Measurements from ENCODE around the gene MDP1. TPM values are rescaled to one million over a fixed set of nuclear protein-coding genes. Genes with fewer than 3 reads are reported as not detected.

Gene MDP1
- total and polyA plus RNA-seq, 2 of the 8 experiments (the other 6 are each of a cell fraction or from before 2014, with no cell fraction given): 17.7 to 32.2 TPM

DNA sequence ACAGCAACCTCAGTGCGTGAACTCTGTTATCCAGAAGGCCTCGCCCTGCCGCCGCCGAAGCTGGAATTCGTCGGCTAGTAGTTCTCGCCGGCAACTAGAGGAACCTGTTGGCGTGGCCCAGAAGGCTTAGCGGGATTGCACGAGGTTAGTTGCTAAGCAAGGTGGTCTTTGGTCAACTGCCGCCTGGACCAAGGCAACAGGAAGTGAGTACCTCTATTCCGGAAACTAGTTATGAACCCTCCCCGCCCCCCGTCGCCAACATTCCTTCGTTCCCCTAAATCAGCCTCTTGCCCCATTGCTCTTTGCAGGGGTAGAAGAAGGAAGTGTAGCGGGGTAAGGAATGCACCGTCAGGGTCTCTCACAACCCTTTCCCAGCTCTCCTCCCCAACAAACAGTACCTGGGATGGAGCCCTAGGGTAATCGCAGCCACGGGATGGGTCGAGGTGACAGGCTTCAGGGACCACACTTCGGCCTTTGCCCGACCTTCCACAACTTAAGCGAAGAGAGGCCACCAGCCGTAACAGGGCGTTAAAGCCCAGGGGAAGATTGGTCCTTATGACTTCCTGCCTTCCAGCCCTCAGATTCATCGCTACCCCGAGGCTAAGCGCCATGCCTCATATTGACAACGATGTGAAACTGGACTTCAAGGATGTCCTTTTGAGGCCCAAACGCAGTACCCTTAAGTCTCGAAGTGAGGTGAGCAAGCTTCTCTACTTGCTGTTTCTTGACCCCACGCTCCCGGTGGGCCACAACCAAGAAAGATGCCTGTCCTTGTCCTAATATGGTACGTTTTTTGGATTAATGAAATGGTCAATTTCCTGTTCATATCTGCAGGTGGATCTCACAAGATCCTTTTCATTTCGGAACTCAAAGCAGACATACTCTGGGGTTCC, 17.0 kb upstream of the MDP1 start, which contains the start of gene GMPR2:
GMPR2 (plus strand) TSS at position 285 of the 893 bp plus-strand sequence; CDS start at position 610, 325 bp downstream.
- H4K20me1 ChIP-seq (replicated peaks in 1 of 2; ENCODE audit: control insufficient read depth in 1 of 2, insufficient read depth in 2 of 2, low read length in 2 of 2): peaks cover 0 to 7% of the 10 kb centered on the region in 2 experiments
- H3K18ac ChIP-seq (ENCODE audit: extremely low read depth, low read length): peak within 1 kb of the TSS; percentile 99
- peak within 1 kb of the TSS; percentile 7 for H3K4ac ChIP-seq (replicated peaks; ENCODE audit: insufficient read length, low read depth, low read length)
- ChIA-PET POLR2A (ENCODE audit: partially characterized antibody) (interaction anchor here (0.7 to 2.3 kb wide), 13 partner anchors 9 to 92 kb away, joined by 3 to 12 read pairs (median 5); partner anchors contain the start of genes CHMP4A, DHRS1, EMC9 and MDP1), CTCF (ENCODE audit: partially characterized antibody) (interaction anchor here (0.7 to 1.8 kb wide), 7 partner anchors 9 to 280 kb away, joined by 3 to 7 read pairs (median 3); partner anchors contain the start of genes DHRS4, RABGGTA and TINF2)
- WGBS, 2 experiments (ENCODE audit: extremely low coverage in 1 of 2, insufficient coverage in 1 of 2, insufficient read length in 1 of 2, insufficient replicate concordance in 2 of 2, low coverage in 1 of 2, low lambda C conversion rate in 2 of 2, missing lambda C conversion rate in 1 of 2): 12% methylated on average over 38 of the region's 38 CpGs; no CpG with 5 or more reads in 1 of the 2 experiments
- peaks cover 3 to 42% of the 10 kb centered on the region in 2 experiments; a peak in 2 of 4 replicates for H3K79me2 ChIP-seq (ENCODE audit: control insufficient read depth in 1 of 2, insufficient read depth in 2 of 2, low read length in 2 of 2)
- FAIRE-seq (no peak), DNase-seq (ENCODE audit: low read depth in 1 of 2, low spot score in 2 of 2) (no peak)
- peak within 1 kb of the TSS; percentile 90 for H4K91ac ChIP-seq (replicated peaks; ENCODE audit: insufficient read length, low read length)
- H3K9me3 ChIP-seq (ENCODE audit: insufficient read depth in 2 of 2, low read depth in 1 of 2, low read length in 1 of 2): no peaks in the 10 kb centered on the region
- peaks cover 5 to 31% (median 22%) of the 10 kb centered on the region in 4 experiments for H3K36me3 ChIP-seq (ENCODE audit: control insufficient read depth in 2 of 4, insufficient read depth in 4 of 4, low read length in 3 of 4)
- H3K27ac ChIP-seq (ENCODE audit: low read depth, low read length): peak within 1 kb of the TSS; percentile 94
- H3K23ac ChIP-seq (ENCODE audit: insufficient read length): no peak within 1 kb of the TSS
- 0 out of 2 replicates have a peak within 1 kb of the TSS, but pooled peaks have one; percentile 96 for H2AK5ac ChIP-seq (ENCODE audit: low read depth, low read length)
- H2BK5ac ChIP-seq (ENCODE audit: low read depth, low read length): peak within 1 kb of the TSS; percentile 96
- no peak within 1 kb of the TSS for H3K14ac ChIP-seq (ENCODE audit: insufficient read length)
- peak within 1 kb of the TSS; percentile 100 for H4K5ac ChIP-seq (ENCODE audit: insufficient read length, low read depth, low read length)
- H3K4me3 ChIP-seq (ENCODE audit: extremely low read depth in 1 of 4, insufficient read depth in 2 of 4, low read depth in 3 of 4, low read length in 4 of 4): peak within 1 kb of the TSS; percentile 81 to 97 (median 88)
- H2BK120ac ChIP-seq (replicated peaks; ENCODE audit: low read depth, low read length): peak within 1 kb of the TSS; percentile 57
- peak within 1 kb of the TSS; percentile 86 to 92 for H3K4me2 ChIP-seq (ENCODE audit: insufficient read depth in 1 of 2, low read depth in 2 of 2, low read length in 2 of 2)
- no peaks in the 10 kb centered on the region; the same call in 1 of the 2 replicates for H3K79me1 ChIP-seq (ENCODE audit: low read depth, low read length)
- H2BK20ac ChIP-seq (ENCODE audit: low read length): no peak within 1 kb of the TSS
- H2AFZ ChIP-seq (ENCODE audit: low read length): peak within 1 kb of the TSS; percentile 96
- peak within 1 kb of the TSS; percentile 97 for H3K56ac ChIP-seq (replicated peaks; ENCODE audit: insufficient read length, low read depth, low read length)
- H3K4me1 ChIP-seq (replicated peaks in 1 of 4; ENCODE audit: control insufficient read depth in 3 of 4, insufficient read depth in 4 of 4, low read length in 3 of 4): peaks cover 2 to 14% (median 4%) of the 10 kb centered on the region in 4 experiments; a peak in 5 of 7 replicates
- peak within 1 kb of the TSS; percentile 69; the same call in 1 of the 2 replicates for H2BK12ac ChIP-seq (ENCODE audit: low read depth, low read length)
- H3K9ac ChIP-seq (replicated peaks in 1 of 4; ENCODE audit: extremely low read depth in 1 of 4, low read depth in 3 of 4, low read length in 3 of 4): peak within 1 kb of the TSS; percentile 81 to 89 (median 84)
- peak within 1 kb of the TSS; percentile 93 for H4K8ac ChIP-seq (ENCODE audit: extremely low read depth, insufficient read depth, low read length)
- H3K27me3 ChIP-seq (replicated peaks in 1 of 4; ENCODE audit: control insufficient read depth in 3 of 4, extremely low read depth in 1 of 4, insufficient read depth in 3 of 4, low read length in 3 of 4): no peaks in the 10 kb centered on the region; a peak in 1 of 7 replicates
- H2BK15ac ChIP-seq (ENCODE audit: low read length): peak within 1 kb of the TSS; percentile 46; the same call in 1 of the 2 replicates
- peaks cover 11% of the 10 kb centered on the region for H3K23me2 ChIP-seq (ENCODE audit: low read depth, low read length)
- TF ChIP-seq CHD2 (IDR thresholded peaks at IDR 0.05; ENCODE audit: low read length): no peak
- no peak for TF ChIP-seq RXRA (IDR thresholded peaks at IDR 0.05; ENCODE audit: insufficient read depth, low read depth, low read length)
- peak; percentile 26 to 88; a peak in 2 of 4 replicates for TF ChIP-seq SIN3A (conservative IDR thresholded peaks at IDR 0.05 in 1 of 2, IDR thresholded peaks at IDR 0.05 in 1 of 2; ENCODE audit: low read depth in 1 of 2, low read length in 2 of 2)
- no peak for TF ChIP-seq KDM1A (IDR thresholded peaks at IDR 0.05; ENCODE audit: borderline replicate concordance, low read length)
- peak; percentile 91 for TF ChIP-seq KDM4A (IDR thresholded peaks at IDR 0.05; ENCODE audit: low read depth, low read length, severe bottlenecking)
- TF ChIP-seq SP1 (IDR thresholded peaks at IDR 0.05; ENCODE audit: low read depth, low read length): no peak
- peak; percentile 45 for TF ChIP-seq TAF7 (optimal IDR thresholded peaks at IDR 0.05; ENCODE audit: borderline replicate concordance, low read depth, low read length)
- peak; percentile 59; the same call in 1 of the 2 replicates for TF ChIP-seq GABPA (IDR thresholded peaks at IDR 0.05; ENCODE audit: borderline replicate concordance, insufficient read depth, low read length)
- no peak for TF ChIP-seq BACH1 (IDR thresholded peaks at IDR 0.05; ENCODE audit: low read length)

Measured in H1 (cell line).